Purkinje cell (primary cell): Measurements from ENCODE around the gene DSC1. TPM values are rescaled to one million over a fixed set of nuclear protein-coding genes. Genes with fewer than 3 reads are reported as not detected.

ENCODE experiments used
- polyA plus RNA-seq: library from polyadenylated mRNA; unstranded; fragments of >200 nt; fragmentation: Nextera tagmentation; gene quantifications from 2 replicates; pipeline ENCODE4 v1.2.1, GENCODE V29; 2014

The DSC1 gene
- polyA plus RNA-seq: 0.07 TPM in 1 of 2 replicates, not detected in the other

GRCh38 chr18:31162825-31163435, at the start of gene DSC1:
DSC1 (minus strand) TSS chr18:31162856; CDS start chr18:31162594, 262 bp downstream.

GRCh38 chr18:31102025-31102684, 60.5 kb downstream of the DSC1 start, which contains the start of gene DSC2:
DSC2 (minus strand) TSS chr18:31102421; CDS start chr18:31101971, 450 bp downstream.

Other genes starting within 250 kb of the DSC1 start
- gene DSC3, start 120.1 kb downstream of the DSC1 start, polyA plus RNA-seq: not detected in 2 replicates
- gene DSC2, start 60.4 kb downstream of the DSC1 start, polyA plus RNA-seq: 0.06 and 0.08 TPM in 2 replicates
- gene DSG1, start 155.3 kb upstream of the DSC1 start, polyA plus RNA-seq: 0.74 TPM in 1 of 2 replicates, not detected in the other
- not detected in 2 replicates for gene DSG4, start 213.9 kb upstream of the DSC1 start, polyA plus RNA-seq